Posterior vena cava (tissue), 2 donors: ENCODE data around the gene SERPINA1. TPM values are rescaled to one million over a fixed set of nuclear protein-coding genes. Genes with fewer than 3 reads are reported as not detected.

ENCODE experiments used
- DNase-seq: peaks from one replicate; pipeline ENCODE4 v3.0.0-alpha.2; 2020; ENCODE audit warnings: low spot score
- intact Hi-C, 2 donors: fragments of 100-400 bp; cut with DNase I; formaldehyde crosslinking; loops; one replicate each; pipeline versions ENCODE4 v1.14.1 to v1.14.2; 2022 to 2023
- total RNA-seq, 2 donors: library from RNA; stranded (reverse); fragmentation: NEBNext Ultra II Directional; extraction: Animal tissue kit (Norgen Biotek cat#: 25700); gene quantifications; one replicate each; pipeline ENCODE4 v1.2.1, GENCODE V29; 2021
- donor health status: DM: yes; HTN: yes; CAD: no.
- donor health status: DM: yes; HTN: yes; CAD: no.

SERPINA1 gene
- total RNA-seq, 2 donors from 2014 or later = 10.3 to 34.5 TPM

DNA sequence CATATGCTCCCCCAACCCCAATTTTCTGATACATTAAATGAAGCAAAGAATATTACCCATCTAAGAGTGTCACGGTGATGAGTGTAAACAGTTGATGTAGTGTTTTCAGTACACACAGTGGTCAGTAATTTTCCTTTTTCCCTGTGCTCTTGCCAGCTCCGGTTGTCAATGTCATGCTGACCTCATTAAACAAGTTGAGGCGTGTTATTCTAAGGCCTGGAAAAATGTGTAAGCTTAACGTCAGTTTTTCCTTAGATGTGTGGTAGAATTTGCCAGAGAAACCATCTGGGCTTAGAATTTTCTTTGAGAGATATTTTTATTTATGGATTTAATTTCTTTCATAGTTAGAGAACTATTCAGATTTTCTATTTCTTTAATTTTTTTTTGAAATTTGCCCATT is 53.5 kb downstream of the SERPINA1 start:
- intact Hi-C loops = no loop called here
- DNase-seq = no peak

DNA sequence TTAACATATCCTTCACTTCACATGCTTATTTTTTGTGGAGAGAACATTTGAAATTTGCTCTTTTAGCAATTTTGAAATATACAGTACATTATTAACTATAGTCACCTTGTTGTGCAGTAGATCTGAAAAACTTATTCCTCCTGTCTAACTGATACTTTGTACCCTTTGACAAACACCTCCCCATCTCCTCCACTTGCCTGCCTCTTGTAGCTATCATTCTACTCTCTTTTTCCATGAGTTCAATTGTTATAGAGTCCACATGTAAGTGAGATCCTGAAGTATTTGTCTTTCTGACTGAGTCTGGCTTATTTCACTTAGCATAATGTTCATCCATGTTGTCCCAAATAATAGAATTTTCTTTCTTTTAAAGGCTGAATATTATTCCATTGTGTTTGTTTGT is 55.8 kb downstream of the SERPINA1 start:
- DNase-seq = no peak
- intact Hi-C loops = loop anchor here in 1 of 2 donors (2.0 kb wide), 1 partner anchor 50 kb away; no protein-coding TSS in a partner anchor

DNA sequence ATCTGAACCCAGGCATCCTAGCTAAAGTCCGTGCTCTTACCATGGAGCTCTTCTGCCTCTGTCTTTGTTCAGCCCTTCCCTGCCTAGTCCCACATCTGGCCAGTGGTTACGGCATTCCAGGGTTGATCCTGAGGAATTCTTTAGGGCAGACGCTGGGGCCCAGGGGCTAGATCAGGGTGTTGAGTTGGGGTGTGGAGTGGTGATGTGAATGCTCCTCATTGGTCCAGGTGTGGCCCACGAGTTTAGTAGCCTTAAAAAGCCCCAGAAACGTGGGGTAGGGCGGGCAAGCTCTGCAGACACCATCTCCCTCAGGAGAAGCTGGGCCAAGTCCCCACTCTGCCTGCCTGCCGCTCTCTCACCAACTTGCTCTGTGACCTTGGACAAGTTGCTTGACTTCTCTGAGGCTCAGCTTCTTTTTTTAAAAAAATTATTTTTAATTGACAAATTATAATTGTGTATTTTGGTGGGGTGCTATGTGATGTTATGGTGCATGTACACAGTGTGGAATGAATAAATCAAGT is 56.3 kb downstream of the SERPINA1 start:
- DNase-seq = no peak
- intact Hi-C loops = loop anchor here in 1 of 2 donors (2.0 kb wide), 1 partner anchor 51 kb away; no protein-coding TSS in a partner anchor

DNA sequence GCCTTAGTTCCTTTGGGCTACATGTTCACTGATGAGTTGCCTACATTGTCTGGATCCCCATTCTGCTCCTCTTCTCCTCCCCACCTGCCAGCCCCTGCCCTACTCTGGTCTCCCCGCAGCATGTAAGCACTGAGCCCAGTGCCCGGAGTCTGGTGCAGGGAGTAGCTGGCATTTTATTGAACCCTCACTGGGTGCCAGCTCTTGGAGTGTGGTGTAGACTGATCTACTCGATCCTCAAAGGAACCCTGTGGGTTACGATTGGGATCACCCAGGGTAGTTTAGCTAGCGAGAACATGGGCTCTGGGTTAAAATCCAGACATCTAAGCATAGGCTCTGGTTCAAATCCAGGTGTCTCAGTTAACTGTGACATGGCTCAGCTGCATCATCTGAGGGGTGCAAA is 56.9 kb downstream of the SERPINA1 start:
- intact Hi-C loops = no loop called here
- DNase-seq = no peak

DNA sequence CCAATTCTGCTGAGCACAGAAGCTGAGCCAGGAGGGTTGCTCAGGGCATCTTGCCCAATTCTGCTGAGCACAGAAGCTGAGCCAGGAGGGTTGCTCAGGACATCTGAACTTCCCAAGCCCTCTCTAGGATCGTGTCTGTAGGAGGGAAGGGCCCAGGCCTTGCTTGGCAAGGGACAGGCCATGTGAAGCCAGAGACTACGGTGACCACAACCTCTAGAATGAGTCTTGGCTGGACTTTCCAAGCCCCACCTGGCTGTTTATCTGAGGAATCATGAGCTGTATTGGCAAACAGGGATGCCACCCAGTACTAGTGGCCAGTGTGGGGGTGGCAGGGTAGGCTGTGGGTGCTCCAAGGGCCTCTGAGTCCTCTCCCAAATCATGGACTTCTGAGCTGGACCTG is 57.5 kb downstream of the SERPINA1 start:
- intact Hi-C loops = no loop called here
- no peak for DNase-seq

DNA sequence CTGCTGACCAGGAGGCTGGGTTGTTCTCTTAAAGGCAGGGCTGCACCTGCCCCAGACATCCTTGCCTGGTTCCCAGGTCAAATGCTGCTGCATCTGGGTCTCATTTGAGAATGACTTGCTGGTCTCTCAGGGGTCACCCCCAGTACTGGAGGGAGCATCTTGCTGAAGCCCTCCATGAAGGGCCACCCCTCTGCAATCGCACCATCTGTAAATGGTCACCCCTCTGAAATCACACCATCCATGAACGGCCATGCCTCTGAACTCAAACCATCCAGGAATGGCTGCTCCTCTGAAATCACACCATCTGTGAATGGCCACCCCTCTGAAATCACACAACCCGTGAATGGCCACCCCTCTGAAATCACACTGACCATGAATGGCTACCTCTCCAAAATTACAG is 58.0 kb downstream of the SERPINA1 start:
- intact Hi-C loops = no loop called here

DNA sequence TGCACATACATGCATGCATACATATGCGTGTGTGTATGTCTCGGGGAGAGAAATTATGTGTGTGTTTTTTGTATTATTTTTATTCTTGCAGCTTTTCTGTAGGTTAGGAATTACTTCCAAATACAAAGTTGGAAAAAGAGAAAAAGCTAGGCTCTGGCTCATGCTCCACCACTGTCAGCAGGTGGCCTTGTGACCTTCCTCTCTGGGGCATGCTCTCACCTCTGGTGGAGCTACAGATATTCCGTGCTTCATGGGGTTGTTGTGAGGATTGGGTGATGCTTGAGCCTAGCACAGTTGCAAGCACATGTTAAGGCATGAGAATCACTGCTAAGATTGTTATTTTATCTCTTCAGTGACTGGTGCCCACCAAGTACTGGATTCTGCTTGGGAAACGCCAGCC is 58.5 kb downstream of the SERPINA1 start:
- no peak for DNase-seq
- intact Hi-C loops = no loop called here

More for the DNA sequence above, 58.0 kb downstream of the SERPINA1 start:
- DNase-seq = no peak

DNA sequence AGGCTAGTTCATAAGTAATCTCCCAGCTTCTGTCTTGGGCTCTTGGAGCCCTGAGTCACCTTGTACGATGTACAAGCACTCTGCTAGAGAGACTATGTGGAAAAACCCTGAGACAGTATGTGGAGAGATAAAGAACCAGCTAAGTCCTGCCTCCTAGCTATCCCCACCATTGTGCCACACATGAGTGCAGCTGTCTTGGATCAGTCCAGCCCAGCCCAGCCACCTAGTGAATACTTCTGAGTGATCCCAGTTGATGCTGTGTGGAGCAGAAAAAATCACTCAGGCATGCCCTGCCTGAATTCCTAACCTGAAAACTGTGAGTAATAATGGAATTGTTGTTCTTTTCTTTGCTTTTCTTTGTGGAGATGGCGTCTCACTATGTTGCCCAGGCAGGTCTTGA is 60.2 kb downstream of the SERPINA1 start:
- no peak for DNase-seq
- intact Hi-C loops = no loop called here

Other genes starting within 250 kb of the SERPINA1 start
- gene PPP4R4, start 214.3 kb downstream of the SERPINA1 start, total RNA-seq = under 1 TPM; 0.32 to 0.38 TPM
- not detected for gene SERPINA10, start 95.3 kb downstream of the SERPINA1 start, total RNA-seq
- gene SERPINA6, start 65.3 kb downstream of the SERPINA1 start, total RNA-seq = not detected
- gene SERPINA2, start 21.9 kb downstream of the SERPINA1 start, total RNA-seq = not detected
- gene SERPINA11, start 64.2 kb upstream of the SERPINA1 start, total RNA-seq = not detected
- gene SERPINA9, start 87.6 kb upstream of the SERPINA1 start, total RNA-seq = not detected
- gene SERPINA12, start 120.9 kb upstream of the SERPINA1 start, total RNA-seq = not detected
- gene SERPINA4, start 172.8 kb upstream of the SERPINA1 start, total RNA-seq = not detected
- 10 to 100 TPM in 1 of 2 donors, 1 to 10 TPM in 1; 5.2 to 13.6 TPM for gene SERPINA5, start 192.8 kb upstream of the SERPINA1 start, total RNA-seq
- gene SERPINA3, start 223.8 kb upstream of the SERPINA1 start, total RNA-seq = 100 to 1,000 TPM; 279 to 301 TPM